HEK293 (cell line): Measurements from ENCODE around the gene DMD.

Experiments
- ZBTB21 ChIP-seq: fragments of 450-650 bp; formaldehyde crosslinking; IDR thresholded peaks from 2 replicates; pipeline ENCODE4 v1.5.1; 2017; ENCODE audit warnings: missing biosample characterization, missing genetic modification characterization
- TF ChIP-seq, protein P1 (sequence below): fragments of 450-650 bp; formaldehyde crosslinking; IDR thresholded peaks from 2 replicates; pipeline ENCODE4 v1.5.1; 2016; ENCODE audit warnings: missing biosample characterization, missing genetic modification characterization

GRCh38 chrX:31889088-31889487 is 1322.3 kb downstream of the DMD start:
- TF ChIP-seq, protein P1, sequence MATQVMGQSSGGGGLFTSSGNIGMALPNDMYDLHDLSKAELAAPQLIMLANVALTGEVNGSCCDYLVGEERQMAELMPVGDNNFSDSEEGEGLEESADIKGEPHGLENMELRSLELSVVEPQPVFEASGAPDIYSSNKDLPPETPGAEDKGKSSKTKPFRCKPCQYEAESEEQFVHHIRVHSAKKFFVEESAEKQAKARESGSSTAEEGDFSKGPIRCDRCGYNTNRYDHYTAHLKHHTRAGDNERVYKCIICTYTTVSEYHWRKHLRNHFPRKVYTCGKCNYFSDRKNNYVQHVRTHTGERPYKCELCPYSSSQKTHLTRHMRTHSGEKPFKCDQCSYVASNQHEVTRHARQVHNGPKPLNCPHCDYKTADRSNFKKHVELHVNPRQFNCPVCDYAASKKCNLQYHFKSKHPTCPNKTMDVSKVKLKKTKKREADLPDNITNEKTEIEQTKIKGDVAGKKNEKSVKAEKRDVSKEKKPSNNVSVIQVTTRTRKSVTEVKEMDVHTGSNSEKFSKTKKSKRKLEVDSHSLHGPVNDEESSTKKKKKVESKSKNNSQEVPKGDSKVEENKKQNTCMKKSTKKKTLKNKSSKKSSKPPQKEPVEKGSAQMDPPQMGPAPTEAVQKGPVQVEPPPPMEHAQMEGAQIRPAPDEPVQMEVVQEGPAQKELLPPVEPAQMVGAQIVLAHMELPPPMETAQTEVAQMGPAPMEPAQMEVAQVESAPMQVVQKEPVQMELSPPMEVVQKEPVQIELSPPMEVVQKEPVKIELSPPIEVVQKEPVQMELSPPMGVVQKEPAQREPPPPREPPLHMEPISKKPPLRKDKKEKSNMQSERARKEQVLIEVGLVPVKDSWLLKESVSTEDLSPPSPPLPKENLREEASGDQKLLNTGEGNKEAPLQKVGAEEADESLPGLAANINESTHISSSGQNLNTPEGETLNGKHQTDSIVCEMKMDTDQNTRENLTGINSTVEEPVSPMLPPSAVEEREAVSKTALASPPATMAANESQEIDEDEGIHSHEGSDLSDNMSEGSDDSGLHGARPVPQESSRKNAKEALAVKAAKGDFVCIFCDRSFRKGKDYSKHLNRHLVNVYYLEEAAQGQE (tag by site-specific recombination), result no peak
- no peak for TF ChIP-seq ZBTB21
